Occipital lobe (tissue), 2 donors: ENCODE results near the gene TRIM24. TPM values are rescaled to one million over a fixed set of nuclear protein-coding genes. Genes with fewer than 3 reads are reported as not detected.
"Not testable (repeated sequence)": the region's sequence is repeated elsewhere in the genome, so short reads cannot be mapped to it uniquely, and the experiment has no call there.

Experiments used
- DNase-seq: peaks from one replicate; lab custom pipeline; 2025; lab: John Stamatoyannopoulos, UW
- total RNA-seq: library from RNA; depleted of rRNA; stranded (reverse); fragments of >200 nt; gene quantifications from one replicate; pipeline ENCODE4 v1.2.3, GENCODE V29; 2014

Gene TRIM24
- total RNA-seq, 1 donor from 2014 or later = 42.1 TPM

GRCh38 chr7:138460649-138461607 lies 869 bp downstream of the TRIM24 start:
- peak; percentile 45 for DNase-seq

- DNase-seq = not testable (repeated sequence)
These were observed 3.2 kb downstream of the TRIM24 start for GRCh38 chr7:138463291-138463618.

- DNase-seq = no peak
These were observed 5.0 kb downstream of the TRIM24 start for GRCh38 chr7:138465046-138465445.

- not testable (repeated sequence) for DNase-seq
These were observed 6.2 kb downstream of the TRIM24 start for GRCh38 chr7:138466069-138466756.

- peak; percentile 55 for DNase-seq
These were observed 8.4 kb downstream of the TRIM24 start for GRCh38 chr7:138468244-138469123.

GRCh38 chr7:138470391-138471157 lies 10.5 kb downstream of the TRIM24 start:
- no peak for DNase-seq

GRCh38 chr7:138472292-138473079 lies 12.4 kb downstream of the TRIM24 start:
- no peak for DNase-seq

- DNase-seq = no peak
These were observed 15.3 kb downstream of the TRIM24 start for GRCh38 chr7:138475377-138475776.

GRCh38 chr7:138477081-138477578 lies 17.1 kb downstream of the TRIM24 start:
- DNase-seq = no peak

GRCh38 chr7:138477581-138477980 lies 17.5 kb downstream of the TRIM24 start:
- no peak for DNase-seq

- DNase-seq = no peak
These were observed 18.4 kb downstream of the TRIM24 start for GRCh38 chr7:138478499-138478908.

GRCh38 chr7:138480527-138480926 lies 20.5 kb downstream of the TRIM24 start:
- DNase-seq = no peak

GRCh38 chr7:138481447-138482380 lies 21.7 kb downstream of the TRIM24 start:
- DNase-seq = no peak

GRCh38 chr7:138483531-138483930 lies 23.5 kb downstream of the TRIM24 start:
- DNase-seq = no peak

- not testable (repeated sequence) for DNase-seq
These were observed 25.4 kb downstream of the TRIM24 start for GRCh38 chr7:138485508-138485907.

- not testable (repeated sequence) for DNase-seq
These were observed 29.1 kb downstream of the TRIM24 start for GRCh38 chr7:138489139-138489538.

- no peak for DNase-seq
These were observed 31.7 kb downstream of the TRIM24 start for GRCh38 chr7:138491612-138492386.

- no peak for DNase-seq
These were observed 32.4 kb downstream of the TRIM24 start for GRCh38 chr7:138492423-138492822.
